PFSK-1 (cell line): ENCODE measurements around the gene BEAN1.

Experiments
- FOXP2 ChIP-seq: optimal IDR thresholded peaks from 2 replicates; pipeline ENCODE3; 2011; ENCODE audit warnings: borderline replicate concordance, control low read depth, inconsistent platforms; ENCODE audit not compliant: insufficient read depth; ENCODE audit errors: extremely low read length, extremely low read depth
- POLR2AphosphoS5 ChIP-seq: IDR thresholded peaks from 2 replicates; pipeline ENCODE4 v1.6.1; 2012; ENCODE audit warnings: low read depth, mild to moderate bottlenecking, control low read depth, low read length, moderate library complexity
- SIN3A ChIP-seq: IDR thresholded peaks from 2 replicates; pipeline ENCODE4 v1.6.1; 2012; ENCODE audit warnings: mild to moderate bottlenecking, low read length, moderate library complexity, borderline replicate concordance; ENCODE audit not compliant: insufficient read depth
- TAF1 ChIP-seq: IDR thresholded peaks from 2 replicates; pipeline ENCODE4 v1.6.1; 2012; ENCODE audit warnings: low read length, control low read depth, borderline replicate concordance; ENCODE audit not compliant: insufficient read depth
- TF ChIP-seq, protein P1 (sequence below), 2 experiments: IDR thresholded peaks; 2 replicates each; pipeline versions ENCODE4 v1.6.1 to v1.8.0; 2011 to 2012; ENCODE audit warnings: low read depth in 2 of 2, low read length in 2 of 2, control low read depth in 1 of 2, inconsistent platforms in 1 of 2, mild to moderate bottlenecking in 1 of 2, moderate library complexity in 1 of 2; ENCODE audit not compliant: insufficient read depth in 1 of 2

The BEAN1 gene

DNA sequence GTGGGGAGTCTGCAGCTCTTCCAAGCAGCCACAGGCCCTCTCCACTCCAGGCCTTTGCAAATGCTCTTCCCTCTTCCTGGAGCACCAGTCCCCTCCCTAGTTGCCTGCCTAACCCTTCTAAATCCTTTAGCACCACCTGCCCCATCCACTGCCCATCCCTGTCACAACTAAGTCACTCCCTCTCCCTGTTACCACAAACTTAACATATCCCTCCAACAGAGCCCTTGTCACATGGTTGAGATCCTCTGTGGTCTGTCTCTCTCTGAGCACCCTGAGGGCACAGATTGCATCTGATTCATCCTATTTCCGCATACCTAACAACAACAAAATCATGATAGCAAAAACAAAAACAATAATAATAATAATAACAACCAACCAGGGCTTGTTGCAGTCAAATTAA is 11.0 kb upstream of the BEAN1 start:
- TF ChIP-seq, protein P1, sequence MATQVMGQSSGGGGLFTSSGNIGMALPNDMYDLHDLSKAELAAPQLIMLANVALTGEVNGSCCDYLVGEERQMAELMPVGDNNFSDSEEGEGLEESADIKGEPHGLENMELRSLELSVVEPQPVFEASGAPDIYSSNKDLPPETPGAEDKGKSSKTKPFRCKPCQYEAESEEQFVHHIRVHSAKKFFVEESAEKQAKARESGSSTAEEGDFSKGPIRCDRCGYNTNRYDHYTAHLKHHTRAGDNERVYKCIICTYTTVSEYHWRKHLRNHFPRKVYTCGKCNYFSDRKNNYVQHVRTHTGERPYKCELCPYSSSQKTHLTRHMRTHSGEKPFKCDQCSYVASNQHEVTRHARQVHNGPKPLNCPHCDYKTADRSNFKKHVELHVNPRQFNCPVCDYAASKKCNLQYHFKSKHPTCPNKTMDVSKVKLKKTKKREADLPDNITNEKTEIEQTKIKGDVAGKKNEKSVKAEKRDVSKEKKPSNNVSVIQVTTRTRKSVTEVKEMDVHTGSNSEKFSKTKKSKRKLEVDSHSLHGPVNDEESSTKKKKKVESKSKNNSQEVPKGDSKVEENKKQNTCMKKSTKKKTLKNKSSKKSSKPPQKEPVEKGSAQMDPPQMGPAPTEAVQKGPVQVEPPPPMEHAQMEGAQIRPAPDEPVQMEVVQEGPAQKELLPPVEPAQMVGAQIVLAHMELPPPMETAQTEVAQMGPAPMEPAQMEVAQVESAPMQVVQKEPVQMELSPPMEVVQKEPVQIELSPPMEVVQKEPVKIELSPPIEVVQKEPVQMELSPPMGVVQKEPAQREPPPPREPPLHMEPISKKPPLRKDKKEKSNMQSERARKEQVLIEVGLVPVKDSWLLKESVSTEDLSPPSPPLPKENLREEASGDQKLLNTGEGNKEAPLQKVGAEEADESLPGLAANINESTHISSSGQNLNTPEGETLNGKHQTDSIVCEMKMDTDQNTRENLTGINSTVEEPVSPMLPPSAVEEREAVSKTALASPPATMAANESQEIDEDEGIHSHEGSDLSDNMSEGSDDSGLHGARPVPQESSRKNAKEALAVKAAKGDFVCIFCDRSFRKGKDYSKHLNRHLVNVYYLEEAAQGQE (IDR thresholded peaks at IDR 0.05; ENCODE audit: insufficient read depth in 1 of 2, low read depth in 2 of 2, low read length in 2 of 2): no peak
- TF ChIP-seq POLR2AphosphoS5: no peak
- TF ChIP-seq TAF1: no peak
- TF ChIP-seq FOXP2: no peak
- TF ChIP-seq SIN3A: no peak

DNA sequence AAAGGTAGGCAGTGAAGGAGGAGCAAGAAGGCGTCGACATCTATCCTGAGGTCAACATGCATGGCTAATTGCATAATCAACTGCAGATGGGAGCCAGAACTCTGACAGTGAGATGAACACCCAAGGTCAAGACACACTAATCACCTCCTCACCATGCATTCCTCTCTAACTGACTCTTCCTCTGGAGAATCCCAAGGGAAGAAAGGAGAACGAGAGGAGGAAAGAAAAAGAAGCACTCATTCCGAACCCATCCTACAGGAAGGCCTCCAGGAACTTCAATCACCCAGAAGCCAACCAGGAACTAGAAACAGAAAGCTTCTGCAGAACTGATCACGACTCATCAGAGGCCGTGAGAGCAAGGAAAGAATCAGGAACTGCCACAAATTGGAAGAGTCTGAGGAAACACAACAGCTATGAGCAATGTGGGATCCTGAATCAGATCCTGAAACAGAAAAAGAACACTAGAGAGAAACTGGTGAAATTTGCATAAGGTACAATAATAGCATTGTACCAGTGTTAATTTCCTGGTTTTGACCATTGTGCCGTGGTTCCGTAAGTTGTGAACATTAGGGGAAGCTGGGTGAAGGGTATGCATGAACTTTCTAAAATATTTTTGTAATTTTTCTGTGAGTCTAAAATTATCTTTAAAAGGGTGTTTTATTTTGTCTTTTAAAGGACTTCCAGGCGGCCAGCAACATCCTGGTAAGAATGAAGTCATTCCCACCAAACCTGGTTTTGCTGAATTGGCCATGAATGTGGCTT is 10.0 kb upstream of the BEAN1 start:
- TF ChIP-seq, protein P1 (IDR thresholded peaks at IDR 0.05; ENCODE audit: insufficient read depth in 1 of 2, low read depth in 2 of 2, low read length in 2 of 2): no peak
- TF ChIP-seq POLR2AphosphoS5 (no peak), TAF1 (no peak), SIN3A (no peak), FOXP2 (no peak)

DNA sequence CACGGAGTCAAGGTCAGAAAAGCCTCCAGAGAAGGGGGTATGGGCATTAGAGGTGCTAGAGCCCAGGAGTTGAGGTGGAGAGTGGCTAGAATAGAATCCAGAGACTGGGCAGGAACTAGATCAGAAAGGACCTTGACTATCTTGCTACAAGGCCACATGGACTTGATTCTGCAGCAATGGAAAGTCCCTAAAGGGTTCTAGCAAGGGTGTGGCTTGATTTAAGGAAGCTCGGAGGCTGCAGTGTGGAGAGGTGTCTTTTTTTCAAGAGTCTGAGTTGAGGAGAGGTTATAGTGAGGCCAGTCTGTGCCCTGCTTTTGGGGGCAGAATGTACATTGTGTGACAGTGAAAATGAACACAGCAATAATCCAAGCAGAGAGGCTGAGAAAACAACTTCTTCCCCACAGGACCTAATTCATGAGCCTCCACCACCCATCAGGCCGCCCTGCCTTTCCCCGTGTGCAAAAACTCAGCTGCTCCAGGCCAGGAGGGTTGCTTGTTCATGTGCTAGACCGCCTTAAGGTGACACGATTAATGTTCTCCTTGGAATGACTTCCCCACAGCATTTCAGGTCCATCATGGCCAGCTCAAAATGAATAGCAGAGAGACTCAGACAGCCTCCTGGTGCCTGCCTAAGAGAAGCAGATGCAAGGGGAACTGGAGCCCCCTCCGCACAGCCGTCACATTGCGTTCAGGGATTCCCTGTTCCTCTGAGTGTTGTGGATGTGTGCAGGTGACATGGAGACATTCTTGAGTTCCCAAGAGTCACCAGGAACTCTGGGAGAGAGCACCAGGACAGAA is 8.7 kb upstream of the BEAN1 start:
- TF ChIP-seq SIN3A (no peak), TAF1 (no peak), FOXP2 (no peak), POLR2AphosphoS5 (no peak)
- TF ChIP-seq, protein P1 (IDR thresholded peaks at IDR 0.05; ENCODE audit: insufficient read depth in 1 of 2, low read depth in 2 of 2, low read length in 2 of 2): no peak

DNA sequence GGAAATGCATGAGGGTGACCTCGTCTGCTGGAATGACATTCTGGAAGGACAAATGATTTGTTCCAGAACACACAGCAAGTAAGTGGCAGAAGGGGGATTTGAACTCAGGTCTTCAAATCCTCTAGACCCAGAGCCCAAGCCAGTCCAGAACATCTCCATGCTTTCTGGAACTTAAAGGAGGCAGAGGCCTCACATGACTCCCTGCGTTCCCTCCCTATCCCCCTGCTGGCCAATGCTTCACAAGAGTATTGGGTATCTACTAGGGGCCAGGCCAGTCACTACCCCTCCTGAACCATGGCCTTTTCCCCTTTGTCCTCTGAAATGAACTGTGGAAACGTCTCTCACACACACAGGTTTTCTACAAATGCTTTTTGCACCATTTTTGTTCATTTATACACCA is 7.6 kb upstream of the BEAN1 start:
- TF ChIP-seq TAF1 (no peak), POLR2AphosphoS5 (no peak), SIN3A (no peak), FOXP2 (no peak)
- TF ChIP-seq, protein P1 (IDR thresholded peaks at IDR 0.05; ENCODE audit: insufficient read depth in 1 of 2, low read depth in 2 of 2, low read length in 2 of 2): no peak

DNA sequence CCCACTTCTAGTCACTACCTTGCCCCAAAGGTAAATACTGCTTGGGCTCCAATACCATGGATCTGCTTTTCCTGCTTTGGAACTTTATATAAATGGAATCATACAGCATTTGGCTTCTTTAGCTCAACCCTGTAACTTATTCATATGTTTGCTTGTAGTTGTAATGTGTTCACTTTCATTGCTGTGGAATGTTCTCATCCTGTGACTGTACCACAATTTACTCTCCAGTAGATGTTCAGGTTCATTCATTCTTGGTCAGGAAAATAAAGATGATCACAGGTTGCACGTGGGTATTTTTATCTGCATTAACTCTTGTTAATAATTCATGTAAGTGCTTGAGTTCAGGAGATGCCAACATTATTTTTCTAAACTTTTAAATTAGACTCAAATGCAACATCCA is 6.7 kb upstream of the BEAN1 start:
- TF ChIP-seq, protein P1 (IDR thresholded peaks at IDR 0.05; ENCODE audit: insufficient read depth in 1 of 2, low read depth in 2 of 2, low read length in 2 of 2): no peak
- TF ChIP-seq SIN3A (no peak), FOXP2 (no peak), POLR2AphosphoS5 (no peak), TAF1 (no peak)
